ENCODE measurements around the gene MPP2. TPM values are rescaled to one million over a fixed set of nuclear protein-coding genes. Genes with fewer than 3 reads are reported as not detected.
A peak's percentile ranks its signal among the peaks of the same experiment; 100 is the strongest.

The MPP2 gene
- total RNA-seq, 1 experiment from 2014 or later = 1.2 TPM

DNA sequence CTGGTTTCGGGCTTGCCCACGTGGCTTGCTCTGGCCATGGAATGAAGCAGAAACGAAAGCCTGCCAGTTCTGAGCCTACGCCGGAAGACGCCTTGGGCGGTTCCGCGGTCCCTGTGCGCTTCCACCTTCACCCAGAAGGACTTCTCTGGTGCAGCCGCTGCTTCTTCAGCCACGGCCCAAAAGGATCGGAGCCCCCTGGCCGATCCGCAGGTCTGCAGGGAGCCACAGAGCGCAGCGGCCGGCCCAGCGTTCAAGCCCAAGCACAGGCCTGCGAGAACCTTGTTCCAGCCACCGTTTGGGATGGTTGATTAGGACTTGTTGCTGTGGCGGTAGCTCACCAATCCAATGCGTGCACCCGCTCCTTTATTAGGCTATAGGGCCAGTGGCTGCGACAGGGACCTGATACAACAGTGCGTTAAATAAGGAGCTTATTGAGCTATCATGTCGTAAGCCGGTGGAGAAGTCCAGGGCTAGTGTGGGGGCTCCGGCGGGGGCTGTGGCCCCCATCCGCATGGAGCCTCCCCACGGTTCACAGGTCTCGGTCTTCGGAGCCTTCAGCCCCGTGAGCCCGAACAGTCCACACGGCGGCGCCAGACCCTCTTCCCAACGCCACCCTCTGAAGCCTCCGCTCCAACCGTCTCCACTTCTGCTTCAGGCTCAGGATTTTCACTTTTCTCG is 10.2 kb upstream of the MPP2 start:
- Histone ChIP-seq H3K36me3 (no peaks in the 10 kb centered on the region), H3K4me1 (replicated peaks) (no peaks in the 10 kb centered on the region), H3K27ac (no peak overlapping the region), H3K27me3 (replicated peaks) (peaks cover 42% of the 10 kb centered on the region), H3K9me3 (replicated peaks) (no peaks in the 10 kb centered on the region), H3K4me3 (no peak overlapping the region)
- DNase-seq (ENCODE audit: low read depth in 1 of 2, low spot score in 2 of 2) = peak in 1 of 2 experiments; percentile 48

DNA sequence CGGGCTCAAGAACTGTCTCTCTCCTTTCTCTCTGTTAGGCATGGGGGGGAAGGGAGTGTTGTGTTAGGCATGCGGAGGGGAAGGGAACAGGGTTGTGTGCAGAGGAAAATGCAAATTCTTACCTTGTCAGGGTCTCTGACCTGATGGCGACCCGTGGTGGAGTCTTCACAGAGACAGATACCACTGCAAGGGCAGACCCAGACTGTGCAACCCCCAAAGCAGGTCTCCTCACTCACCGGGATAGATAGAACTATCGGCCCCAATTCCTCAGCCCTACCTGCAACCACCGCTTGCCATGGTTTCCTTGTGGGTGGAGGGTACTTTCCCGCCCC is 9.6 kb upstream of the MPP2 start:
- H3K36me3 ChIP-seq = no peaks in the 10 kb centered on the region
- no peaks in the 10 kb centered on the region for H3K4me1 ChIP-seq (replicated peaks)
- H3K27ac ChIP-seq = no peak overlapping the region
- DNase-seq (ENCODE audit: low read depth in 1 of 2, low spot score in 2 of 2) = peak in 1 of 2 experiments; percentile 43
- peaks cover 40% of the 10 kb centered on the region for H3K27me3 ChIP-seq (replicated peaks)
- no peak overlapping the region for H3K4me3 ChIP-seq
- no peaks in the 10 kb centered on the region for H3K9me3 ChIP-seq (replicated peaks)

DNA sequence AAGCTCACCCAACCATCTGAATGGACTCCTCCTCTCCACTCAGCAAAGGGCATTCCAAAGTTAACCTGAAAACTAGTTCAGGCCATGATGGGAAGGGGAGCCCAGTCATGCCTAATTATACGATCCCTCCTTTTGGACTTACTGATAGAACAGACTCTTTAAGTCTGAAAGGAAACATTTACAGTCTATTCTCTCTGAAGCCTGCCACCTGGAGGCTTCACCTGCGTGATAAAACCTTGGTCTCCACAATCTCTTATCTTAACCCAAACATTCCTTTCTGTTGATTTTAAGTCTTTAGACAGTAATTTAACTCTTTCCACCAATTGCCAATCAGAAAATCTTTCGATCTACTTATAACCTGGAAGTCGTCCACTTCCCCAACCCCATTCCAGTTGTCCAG is 9.0 kb upstream of the MPP2 start:
- Histone ChIP-seq H3K36me3 (no peaks in the 10 kb centered on the region), H3K4me3 (no peak overlapping the region), H3K4me1 (replicated peaks) (no peaks in the 10 kb centered on the region), H3K27me3 (replicated peaks) (peaks cover 46% of the 10 kb centered on the region), H3K27ac (no peak overlapping the region), H3K9me3 (replicated peaks) (no peaks in the 10 kb centered on the region)
- DNase-seq (ENCODE audit: low read depth in 1 of 2, low spot score in 2 of 2) = no peak

DNA sequence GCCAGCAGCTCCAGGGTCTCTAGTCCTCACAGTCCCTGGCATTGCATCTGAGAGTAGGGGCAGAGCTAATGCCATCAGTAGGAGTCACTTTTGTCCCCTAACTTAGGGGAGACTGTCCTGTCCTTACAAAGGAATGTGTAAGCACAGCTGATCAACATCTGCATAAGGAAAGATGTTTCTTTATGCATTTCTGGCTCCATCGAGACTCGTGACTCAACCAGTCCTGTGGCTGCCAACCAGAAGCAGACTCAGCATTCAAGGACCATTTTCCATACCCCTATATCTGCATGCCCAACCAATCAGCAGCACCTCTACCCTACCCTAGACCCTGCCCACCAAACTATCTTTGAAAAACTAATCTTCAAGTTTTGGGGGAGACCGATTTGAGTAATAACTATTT is 8.2 kb upstream of the MPP2 start:
- H3K27ac ChIP-seq = no peak overlapping the region
- DNase-seq (ENCODE audit: low read depth in 1 of 2, low spot score in 2 of 2) = no peak
- no peak overlapping the region for H3K4me3 ChIP-seq
- H3K27me3 ChIP-seq (replicated peaks) = peaks cover 48% of the 10 kb centered on the region
- H3K9me3 ChIP-seq (replicated peaks) = no peaks in the 10 kb centered on the region
- H3K4me1 ChIP-seq (replicated peaks) = no peaks in the 10 kb centered on the region
- no peaks in the 10 kb centered on the region for H3K36me3 ChIP-seq

DNA sequence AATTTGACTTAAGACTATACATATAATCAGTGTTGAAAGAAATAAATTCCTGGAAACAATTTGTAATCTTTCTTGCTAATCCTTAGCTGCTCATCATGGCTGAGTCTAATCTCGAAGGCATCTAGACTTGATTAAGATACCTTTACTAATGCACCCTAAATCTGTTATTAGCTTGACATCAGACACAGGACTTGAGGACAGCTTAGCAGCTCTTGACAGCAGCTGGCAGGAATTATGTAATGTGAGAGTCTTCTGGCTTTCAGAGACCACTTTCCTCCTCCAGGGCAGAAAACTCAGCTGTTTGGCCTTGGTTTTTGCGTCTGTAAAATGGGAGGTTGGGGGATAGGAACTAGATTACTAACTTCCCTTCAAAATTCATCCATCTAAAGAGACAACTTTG is 7.1 kb upstream of the MPP2 start:
- no peak overlapping the region for H3K4me3 ChIP-seq
- no peak for DNase-seq (ENCODE audit: low read depth in 1 of 2, low spot score in 2 of 2)
- H3K27me3 ChIP-seq (replicated peaks) = peaks cover 49% of the 10 kb centered on the region
- no peaks in the 10 kb centered on the region for H3K36me3 ChIP-seq
- no peaks in the 10 kb centered on the region for H3K4me1 ChIP-seq (replicated peaks)
- no peaks in the 10 kb centered on the region for H3K9me3 ChIP-seq (replicated peaks)
- H3K27ac ChIP-seq = no peak overlapping the region

DNA sequence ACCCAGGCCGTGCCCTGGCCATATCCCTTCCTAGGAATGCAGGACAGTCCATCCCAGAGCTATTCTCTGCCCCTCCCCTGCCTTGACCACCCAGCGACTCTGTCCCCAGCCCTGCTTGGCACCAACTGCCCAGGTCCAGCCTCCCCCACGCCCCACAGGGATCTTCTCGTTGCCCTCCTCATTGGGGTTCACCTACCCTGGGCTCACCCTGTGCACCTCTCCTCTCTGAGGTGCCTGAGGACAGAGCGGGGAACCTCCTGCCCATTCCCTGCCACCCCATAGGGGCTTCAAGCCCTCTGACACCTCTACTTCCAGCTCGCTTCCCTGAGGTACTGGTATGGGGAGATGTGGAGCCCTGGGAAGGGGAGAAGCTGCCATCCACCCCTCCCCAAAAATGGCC is 6.2 kb upstream of the MPP2 start:
- peaks cover 58% of the 10 kb centered on the region for H3K27me3 ChIP-seq (replicated peaks)
- H3K4me3 ChIP-seq = no peak overlapping the region
- no peak overlapping the region for H3K27ac ChIP-seq
- H3K36me3 ChIP-seq = no peaks in the 10 kb centered on the region
- DNase-seq (ENCODE audit: low read depth in 1 of 2, low spot score in 2 of 2) = no peak
- H3K4me1 ChIP-seq (replicated peaks) = no peaks in the 10 kb centered on the region; the same call in 1 of the 2 replicates
- H3K9me3 ChIP-seq (replicated peaks) = no peaks in the 10 kb centered on the region

DNA sequence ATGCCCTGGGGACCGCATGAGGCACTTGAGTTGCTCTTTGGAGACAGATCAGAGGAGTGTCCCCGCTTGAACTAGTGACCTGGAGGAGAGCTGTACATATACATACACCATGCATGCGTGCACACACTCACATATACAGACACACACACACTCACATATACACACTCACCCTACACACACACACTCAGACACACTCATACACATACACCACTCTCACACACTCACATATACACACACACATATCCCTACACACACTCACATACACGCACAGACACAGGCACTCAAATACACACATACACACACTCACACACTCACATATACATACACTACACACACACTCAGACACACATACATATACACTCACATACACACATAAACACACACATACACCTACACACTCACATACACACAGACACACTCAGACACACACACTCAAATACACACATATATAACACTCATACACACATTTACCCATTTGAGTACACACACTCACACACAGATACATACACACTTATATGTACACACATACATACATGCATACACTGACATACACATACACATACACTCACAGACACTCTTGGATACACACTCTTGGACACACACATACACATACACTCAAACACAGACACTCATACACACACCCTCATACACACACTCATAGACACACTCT is 5.4 kb upstream of the MPP2 start:
- DNase-seq (ENCODE audit: low read depth in 1 of 2, low spot score in 2 of 2) = no peak
- Histone ChIP-seq H3K4me3 (no peak overlapping the region), H3K4me1 (replicated peaks) (peaks cover 6% of the 10 kb centered on the region), H3K27me3 (replicated peaks) (peaks cover 66% of the 10 kb centered on the region), H3K36me3 (no peaks in the 10 kb centered on the region), H3K27ac (no peak overlapping the region), H3K9me3 (replicated peaks) (no peaks in the 10 kb centered on the region)

DNA sequence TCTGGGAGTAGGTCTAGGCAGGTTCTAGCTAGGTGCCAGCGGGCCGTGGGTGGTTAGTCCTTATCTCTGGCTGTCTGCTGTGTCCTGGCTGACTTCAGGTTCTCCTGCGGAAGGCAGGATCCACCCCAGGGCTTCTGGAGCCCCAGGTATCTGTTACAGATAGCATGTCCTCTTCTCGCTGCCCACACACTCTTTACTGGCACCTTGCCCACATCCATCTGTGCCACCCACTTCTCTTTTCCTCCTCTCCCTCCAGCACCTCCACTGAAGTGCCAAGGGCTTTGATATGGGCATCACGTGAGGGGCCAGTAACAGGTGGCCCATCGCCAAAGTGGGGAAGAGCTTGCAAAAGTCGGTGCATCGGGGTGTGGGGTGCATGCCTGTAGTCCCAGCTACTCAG is 4.6 kb upstream of the MPP2 start:
- no peak for DNase-seq (ENCODE audit: low read depth in 1 of 2, low spot score in 2 of 2)
- peaks cover 70% of the 10 kb centered on the region for H3K27me3 ChIP-seq (replicated peaks)
- no peak overlapping the region for H3K27ac ChIP-seq
- peaks cover 15% of the 10 kb centered on the region for H3K4me1 ChIP-seq (replicated peaks)
- H3K4me3 ChIP-seq = no peak overlapping the region
- H3K9me3 ChIP-seq (replicated peaks) = no peaks in the 10 kb centered on the region
- H3K36me3 ChIP-seq = no peaks in the 10 kb centered on the region

DNA sequence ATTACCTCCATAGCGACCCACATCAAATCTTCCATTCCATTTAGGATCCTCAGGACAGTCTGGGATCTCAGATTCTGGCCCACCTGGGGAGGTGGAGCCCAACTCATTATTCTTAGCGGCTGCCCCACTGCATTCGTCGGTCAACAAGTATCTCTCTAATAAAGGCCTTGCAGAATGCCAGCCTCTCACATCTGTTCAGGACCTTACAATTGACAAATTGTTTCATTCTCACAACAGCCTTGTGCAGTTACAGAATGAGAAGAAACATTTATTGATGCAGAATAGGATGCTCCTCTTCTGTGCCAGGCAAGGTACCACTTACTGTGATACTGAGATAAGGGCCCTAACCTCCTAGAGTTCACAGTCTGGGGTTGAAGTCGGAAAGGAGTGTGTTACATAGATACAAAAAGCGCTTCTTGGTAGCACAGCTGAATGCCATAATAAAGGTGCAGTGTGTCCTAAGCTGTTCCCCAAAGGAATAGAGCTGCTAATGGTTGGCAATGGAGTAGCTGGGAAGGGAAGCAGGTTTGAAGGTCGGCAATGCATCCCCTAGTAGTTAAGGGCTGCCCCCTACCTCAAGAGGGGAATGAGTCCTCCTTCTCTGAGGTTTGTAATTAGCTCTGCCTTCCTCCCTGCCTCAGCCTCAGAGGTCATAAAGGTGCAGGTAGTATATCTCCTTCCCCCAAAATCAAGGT is 2.3 kb upstream of the MPP2 start:
- Histone ChIP-seq H3K4me3 (no peak overlapping the region), H3K36me3 (no peaks in the 10 kb centered on the region), H3K4me1 (replicated peaks) (peaks cover 23% of the 10 kb centered on the region), H3K27ac (no peak overlapping the region), H3K9me3 (replicated peaks) (no peaks in the 10 kb centered on the region), H3K27me3 (replicated peaks) (peaks cover 82% of the 10 kb centered on the region)
- peak in 1 of 2 experiments; percentile 16 for DNase-seq (ENCODE audit: low read depth in 1 of 2, low spot score in 2 of 2)

DNA sequence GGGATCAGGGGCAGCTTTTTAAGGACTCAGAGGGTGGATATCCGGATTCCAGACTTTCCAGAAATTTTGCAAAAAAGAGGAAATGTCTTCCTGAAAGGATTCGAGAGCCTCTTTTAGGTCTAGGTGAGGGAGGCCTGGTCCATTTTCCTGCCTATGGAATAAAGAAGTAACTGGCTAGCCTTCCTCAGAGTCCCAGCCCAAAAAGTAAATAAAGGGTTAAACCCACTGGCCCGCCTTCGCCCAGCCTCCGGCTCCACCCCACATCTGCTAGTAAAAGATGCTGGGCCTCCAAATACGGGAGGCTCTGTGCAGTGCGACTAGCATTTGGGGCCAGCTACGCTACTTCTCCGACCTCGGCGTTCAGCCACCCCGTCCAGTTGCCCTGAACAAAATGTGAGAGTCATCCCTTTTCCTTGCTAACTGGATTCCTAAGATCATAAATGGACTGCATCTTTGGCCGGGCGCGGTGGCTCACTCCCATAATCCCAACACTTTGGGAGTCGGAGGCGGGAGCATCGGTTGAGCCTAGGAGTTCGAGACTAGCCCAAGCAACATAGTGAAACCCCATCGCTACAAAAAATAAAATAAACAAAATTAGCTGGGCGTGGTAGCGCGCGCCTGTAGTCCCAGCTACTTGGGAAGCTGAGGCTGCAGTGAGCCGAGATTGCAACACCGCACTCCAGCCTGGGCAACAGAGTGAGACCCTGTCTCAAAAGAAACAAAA is 824 bp upstream of the MPP2 start:
- Histone ChIP-seq H3K9me3 (replicated peaks) (no peaks in the 10 kb centered on the region), H3K36me3 (no peaks in the 10 kb centered on the region), H3K27me3 (replicated peaks) (peaks cover 72% of the 10 kb centered on the region), H3K27ac (no peak overlapping the region), H3K4me3 (no peak overlapping the region), H3K4me1 (replicated peaks) (peaks cover 23% of the 10 kb centered on the region)
- peak in 1 of 2 experiments; percentile 41 for DNase-seq (ENCODE audit: low read depth in 1 of 2, low spot score in 2 of 2)

DNA sequence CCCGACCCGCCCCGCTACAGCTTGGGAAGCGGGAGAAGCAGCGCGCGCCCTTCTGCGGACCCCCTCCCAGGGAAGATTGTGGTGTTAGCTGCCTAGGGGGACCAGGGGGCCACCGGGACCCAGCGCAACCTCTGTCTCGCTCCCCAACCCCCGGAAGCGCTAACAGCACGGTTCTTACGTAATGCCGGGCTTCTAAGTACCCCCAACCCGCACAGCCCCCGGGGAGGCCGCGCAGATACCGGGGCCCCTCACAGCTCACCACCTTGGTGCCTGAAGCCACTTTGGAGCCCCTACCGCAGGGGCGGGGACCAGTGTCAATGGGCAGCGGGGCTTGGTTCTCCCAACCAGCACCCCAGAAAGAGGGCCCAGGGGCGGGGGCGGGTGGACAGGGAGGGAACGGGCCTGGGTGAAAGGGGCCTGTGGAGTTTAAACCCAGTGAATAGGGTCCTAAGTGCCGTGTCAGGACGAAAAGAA is 348 bp downstream of the MPP2 start:
- Histone ChIP-seq H3K4me1 (replicated peaks) (peaks cover 23% of the 10 kb centered on the region), H3K9me3 (replicated peaks) (no peaks in the 10 kb centered on the region), H3K27me3 (replicated peaks) (peaks cover 66% of the 10 kb centered on the region), H3K36me3 (no peaks in the 10 kb centered on the region), H3K27ac (no peak overlapping the region), H3K4me3 (peak overlapping the region; percentile 28)
- DNase-seq (ENCODE audit: low read depth in 1 of 2, low spot score in 2 of 2) = no peak

DNA sequence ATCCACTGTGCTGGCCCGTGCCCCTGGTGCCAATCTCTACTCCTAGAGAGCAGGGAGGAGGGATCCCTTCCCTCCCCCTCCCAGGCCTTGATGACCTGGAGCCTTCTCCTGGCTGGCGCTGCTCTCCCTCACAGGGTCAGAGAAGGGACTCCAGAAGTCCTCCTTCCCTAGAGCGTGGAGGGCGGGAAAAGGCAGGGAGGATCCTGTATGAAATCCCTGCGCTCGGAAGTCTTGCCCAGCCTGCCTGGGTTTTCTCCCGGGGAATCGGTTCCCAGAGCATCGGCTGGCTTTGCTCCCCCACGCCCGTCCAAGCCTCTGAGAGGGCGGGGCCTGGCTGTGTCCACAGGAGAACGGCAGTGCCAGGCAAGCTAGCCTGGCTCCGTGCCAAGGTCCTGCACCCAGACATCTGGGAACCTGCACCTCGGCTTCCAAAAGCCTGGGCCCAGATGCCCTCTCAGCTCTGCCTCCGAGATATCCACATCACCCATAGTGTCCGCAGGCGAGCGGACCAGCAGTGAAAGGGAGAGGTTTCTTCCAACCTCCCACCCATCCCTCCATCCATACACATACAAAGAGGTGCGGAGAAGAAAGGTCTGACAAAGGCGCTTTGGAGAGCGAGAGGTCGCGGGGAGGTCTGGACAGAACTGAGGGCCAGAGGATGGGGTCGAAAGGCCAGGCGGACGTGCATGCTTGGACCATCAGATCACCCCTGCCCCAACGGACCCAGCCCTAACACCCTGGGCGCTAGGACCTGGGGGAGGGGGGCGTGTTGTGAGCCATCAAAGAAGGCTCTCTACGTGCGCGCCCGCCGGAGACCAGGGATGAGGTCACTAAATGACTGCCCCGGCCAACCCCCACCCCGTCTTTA is 1.1 kb downstream of the MPP2 start:
- Histone ChIP-seq H3K4me1 (replicated peaks) (peaks cover 23% of the 10 kb centered on the region), H3K9me3 (replicated peaks) (no peaks in the 10 kb centered on the region), H3K4me3 (no peak overlapping the region), H3K27me3 (replicated peaks) (peaks cover 59% of the 10 kb centered on the region), H3K27ac (no peak overlapping the region), H3K36me3 (no peaks in the 10 kb centered on the region)
- DNase-seq (ENCODE audit: low read depth in 1 of 2, low spot score in 2 of 2) = peak; percentile 42 to 73

DNA sequence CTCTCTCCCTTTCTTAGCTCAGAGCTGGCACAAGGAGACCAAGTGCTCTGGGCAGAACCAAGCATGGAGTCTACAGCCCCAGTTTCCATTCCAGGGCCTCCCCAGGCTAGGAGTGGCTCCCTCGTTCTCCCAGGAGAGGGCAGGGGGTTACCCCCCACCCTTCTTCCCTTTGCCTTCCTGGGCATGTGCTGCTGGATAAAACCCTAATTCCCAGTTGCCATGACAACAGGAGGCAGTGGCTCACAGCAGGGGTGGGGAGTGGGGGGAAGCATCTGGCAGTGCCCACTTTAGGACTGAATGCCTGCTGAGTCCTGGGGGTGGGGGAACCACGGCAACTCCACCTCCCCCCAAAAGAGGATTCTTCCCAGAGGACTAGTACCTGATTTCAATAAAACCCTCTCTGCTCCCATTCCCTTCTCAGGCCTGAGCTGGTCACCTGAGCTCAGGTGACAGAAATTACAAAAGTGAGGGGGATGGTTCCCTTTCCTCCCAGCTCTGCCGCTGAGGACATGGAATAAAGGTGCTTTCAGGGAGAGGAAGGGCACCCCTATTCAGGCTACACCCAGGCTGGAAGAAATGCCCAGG is 1.8 kb downstream of the MPP2 start:
- Histone ChIP-seq H3K4me3 (no peak overlapping the region), H3K27me3 (replicated peaks) (peaks cover 56% of the 10 kb centered on the region), H3K4me1 (replicated peaks) (peaks cover 27% of the 10 kb centered on the region), H3K36me3 (no peaks in the 10 kb centered on the region), H3K27ac (no peak overlapping the region), H3K9me3 (replicated peaks) (no peaks in the 10 kb centered on the region)
- DNase-seq (ENCODE audit: low read depth in 1 of 2, low spot score in 2 of 2) = no peak

Measured in SJSA1 (cell line).